HG02885 (cell line): ENCODE results near the gene YTHDC2.

Experiments used
- ATAC-seq: cut with Tn5 transposase; IDR thresholded peaks from one replicate; pipeline ENCODE4 v1.9.1; 2021; ENCODE audit warnings: mild to moderate bottlenecking; ENCODE audit not compliant: unreplicated experiment, poor library complexity

Gene YTHDC2

GRCh38 chr5:113513384-113514288, at the start of gene YTHDC2:
Gene YTHDC2, plus strand, starts transcription at chr5:113513694. Its CDS starts 202 bp downstream, at chr5:113513896.
- peak; percentile 98 for ATAC-seq

DNA sequence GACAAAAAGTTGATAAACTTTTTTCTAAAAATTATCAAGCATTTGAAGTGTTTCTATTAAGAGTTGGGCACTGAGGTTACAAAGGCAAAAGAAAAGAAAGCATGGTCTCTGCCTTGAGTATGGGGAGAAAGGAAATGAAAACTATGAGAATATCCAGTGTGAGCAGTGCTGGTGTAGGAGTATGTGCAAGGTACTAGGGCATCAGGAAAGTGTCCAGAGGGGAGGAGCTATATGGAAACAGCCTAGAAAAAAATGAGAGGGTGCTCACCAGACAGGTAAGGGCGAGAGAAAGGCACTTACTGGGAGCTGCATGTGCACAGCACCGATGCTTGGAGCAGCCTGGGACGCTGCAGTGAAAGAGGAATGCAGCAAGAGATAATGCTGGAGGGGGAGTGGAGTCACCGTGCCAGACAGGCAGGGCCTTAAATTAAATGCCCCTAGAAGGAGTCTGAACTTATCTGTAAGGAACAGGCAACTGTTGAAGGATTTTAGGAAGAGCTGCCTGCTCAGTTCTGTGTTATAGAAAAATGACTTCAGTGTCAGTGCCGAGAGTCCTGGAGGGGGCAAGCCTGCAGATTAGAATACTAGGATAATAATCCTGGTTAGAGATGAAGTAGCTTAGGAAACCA, 39.3 kb upstream of the YTHDC2 start:
- no peak for ATAC-seq

- no peak for ATAC-seq
Measured at GRCh38 chr5:113478691-113479090, 34.8 kb upstream of the YTHDC2 start.

DNA sequence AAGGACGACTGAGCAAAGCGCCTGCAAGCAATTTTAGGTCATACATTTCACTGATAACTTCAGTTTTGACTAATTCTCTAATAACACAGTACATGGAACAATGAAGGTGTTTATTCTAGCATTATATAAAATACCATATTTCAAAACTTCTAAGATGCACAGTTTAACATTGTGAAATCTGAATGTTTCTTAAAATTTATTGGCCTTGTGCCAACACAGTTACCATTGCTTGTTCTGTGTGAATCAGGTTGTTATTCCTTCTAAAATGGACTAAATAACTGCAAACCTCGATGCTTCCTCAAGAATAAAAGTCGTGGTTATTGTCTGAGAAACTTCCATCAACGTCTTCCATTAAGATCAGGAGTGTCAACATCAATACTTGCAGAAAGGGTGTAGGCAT, 33.3 kb upstream of the YTHDC2 start:
- ATAC-seq: no peak

DNA sequence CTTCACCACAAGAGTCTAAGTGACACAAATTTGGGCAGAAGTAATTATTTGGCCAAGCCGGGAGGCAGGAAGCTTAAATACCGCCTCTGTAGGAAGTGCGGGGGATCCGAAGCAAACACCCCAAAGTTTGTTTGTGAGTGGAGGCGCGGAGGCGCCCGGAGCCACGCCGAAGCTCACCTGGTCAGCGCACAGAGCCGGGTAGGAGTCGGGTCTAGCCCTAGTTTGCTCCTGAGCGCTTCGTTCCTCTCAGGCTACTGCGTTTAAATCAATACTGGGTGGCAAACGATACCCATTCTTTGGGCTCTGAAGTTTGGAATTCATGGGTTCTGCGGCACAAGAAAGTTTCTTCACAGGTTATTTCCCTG, 26.1 kb upstream of the YTHDC2 start:
- ATAC-seq: no peak

DNA sequence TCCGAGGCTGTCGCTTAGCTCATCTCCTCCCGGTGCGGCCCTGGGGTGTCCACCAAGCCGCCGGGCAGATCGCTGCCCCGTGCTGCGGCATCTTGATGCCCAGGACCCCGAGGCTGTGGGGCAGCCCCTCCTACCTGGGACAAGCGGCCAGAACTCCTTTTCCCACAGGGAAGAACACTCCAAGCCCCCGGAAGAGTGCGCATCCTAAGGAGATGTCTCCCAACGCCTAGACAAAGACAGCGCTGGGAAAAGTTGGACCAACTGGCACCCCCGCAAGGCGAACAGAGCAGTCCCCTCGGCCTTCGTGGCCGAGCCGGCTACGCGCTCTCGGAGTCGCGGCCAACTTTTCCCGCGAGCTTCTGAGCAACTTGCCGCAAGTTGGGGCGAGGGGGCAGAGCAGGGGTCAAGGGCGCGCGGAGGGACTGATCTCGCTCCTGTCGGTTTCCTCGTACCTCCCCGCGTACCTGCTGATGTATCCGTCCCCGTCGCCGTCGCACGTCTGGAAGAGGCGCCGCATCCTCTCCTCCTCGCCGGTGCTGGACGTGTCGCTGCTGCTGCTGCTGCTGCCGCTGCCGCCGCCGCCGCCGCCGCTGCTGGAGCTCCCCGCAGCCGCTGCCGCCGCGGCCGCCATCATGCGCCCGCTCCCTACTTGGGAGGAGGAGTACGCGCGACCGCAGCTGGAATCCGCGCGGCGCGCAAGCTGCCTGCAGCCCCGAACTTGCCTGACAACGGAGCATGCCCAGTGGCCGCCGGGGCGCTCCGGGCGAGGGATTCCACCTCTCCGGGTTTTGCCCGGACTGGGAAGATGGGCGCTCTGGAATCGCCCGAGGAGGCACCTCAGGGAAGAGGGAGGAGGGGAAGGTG, 25.5 kb upstream of the YTHDC2 start, which contains the start of gene MCC:
MCC (minus strand) TSS at position 673 of the 864 bp plus-strand sequence.
- ATAC-seq: peak; percentile 46

- peak; percentile 3 for ATAC-seq
Measured at GRCh38 chr5:113488645-113489184, 24.8 kb upstream of the YTHDC2 start.

GRCh38 chr5:113489299-113489698, 24.2 kb upstream of the YTHDC2 start:
- ATAC-seq: peak; percentile 62

DNA sequence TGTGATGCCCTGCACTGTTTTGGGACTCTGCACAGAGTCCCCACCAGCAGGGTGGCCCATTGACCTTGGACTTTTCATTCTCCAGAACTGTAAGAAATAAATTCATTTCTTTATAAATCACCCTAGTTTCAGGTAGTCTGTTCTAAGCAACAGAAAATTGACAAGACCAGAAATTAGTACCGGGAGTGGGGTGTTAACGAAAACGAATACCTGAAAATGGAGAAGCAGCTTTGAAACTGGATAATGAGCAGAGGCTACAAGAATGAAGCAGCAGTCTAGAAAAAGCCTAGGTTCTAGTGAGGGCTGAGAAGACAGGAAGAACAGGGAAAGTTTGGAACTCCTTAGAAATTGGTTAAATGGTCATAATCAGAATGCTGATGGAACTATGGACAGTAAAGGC, 23.2 kb upstream of the YTHDC2 start:
- no peak for ATAC-seq

GRCh38 chr5:113491022-113491421, 22.5 kb upstream of the YTHDC2 start:
- no peak for ATAC-seq

DNA sequence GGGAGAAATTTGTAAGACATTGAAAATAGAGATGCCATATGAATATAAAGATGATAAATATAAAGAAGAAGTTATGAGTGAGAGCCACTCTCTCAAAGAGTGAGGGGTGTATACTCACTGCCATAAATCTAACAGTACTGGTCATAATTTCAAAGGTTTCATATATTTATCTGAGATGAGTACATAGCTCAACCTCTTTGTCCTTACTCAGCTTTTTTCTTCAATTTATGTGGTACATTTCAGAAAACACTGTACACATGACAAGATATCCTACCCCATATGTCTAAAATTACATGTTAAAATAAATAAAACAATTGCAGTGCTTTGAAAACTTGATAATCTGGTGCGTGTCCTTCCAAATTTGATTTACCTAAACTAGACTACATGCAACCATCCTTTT, 20.0 kb upstream of the YTHDC2 start:
- no peak for ATAC-seq

- no peak for ATAC-seq
Measured at GRCh38 chr5:113495422-113495841, 18.1 kb upstream of the YTHDC2 start.

DNA sequence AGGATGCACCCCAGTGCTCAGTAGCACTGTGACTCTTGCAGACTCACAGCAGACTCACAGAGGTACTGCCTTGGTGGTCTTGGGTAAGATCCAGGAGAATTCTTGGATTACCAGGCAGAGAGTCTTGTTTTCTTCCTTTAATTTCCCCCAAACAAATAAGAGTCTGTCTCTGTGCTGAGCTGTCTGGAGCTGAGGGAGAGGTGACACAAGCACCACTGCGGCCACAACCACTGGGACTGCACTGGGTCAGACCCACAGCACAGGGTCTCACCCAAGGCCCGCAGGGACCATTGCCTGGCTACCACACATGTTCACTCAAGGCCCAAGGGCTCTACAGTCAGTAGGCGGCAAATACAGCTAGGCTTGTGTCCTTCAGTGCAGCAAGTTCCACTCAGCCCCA, 11.4 kb upstream of the YTHDC2 start:
- ATAC-seq: no peak

DNA sequence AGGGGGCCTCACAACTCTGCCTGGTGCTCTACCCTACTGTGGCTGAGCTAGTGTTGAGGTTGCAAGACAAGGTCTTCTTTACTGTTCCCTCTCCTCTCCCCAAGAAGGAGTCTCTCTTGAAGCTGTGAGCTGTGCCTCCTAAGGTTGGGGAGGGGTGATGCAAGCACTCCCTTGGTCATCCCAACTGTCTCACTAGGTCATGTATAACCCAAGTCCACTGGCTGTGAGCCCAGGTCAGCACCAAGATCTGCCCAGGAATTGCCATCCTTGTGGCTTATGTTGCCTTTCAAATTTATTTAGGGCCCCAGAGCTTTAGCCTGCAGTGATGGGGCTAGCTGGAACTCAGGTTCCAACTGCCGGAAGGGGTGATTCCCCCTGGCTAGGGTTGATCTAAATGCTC, 10.3 kb upstream of the YTHDC2 start:
- no peak for ATAC-seq

DNA sequence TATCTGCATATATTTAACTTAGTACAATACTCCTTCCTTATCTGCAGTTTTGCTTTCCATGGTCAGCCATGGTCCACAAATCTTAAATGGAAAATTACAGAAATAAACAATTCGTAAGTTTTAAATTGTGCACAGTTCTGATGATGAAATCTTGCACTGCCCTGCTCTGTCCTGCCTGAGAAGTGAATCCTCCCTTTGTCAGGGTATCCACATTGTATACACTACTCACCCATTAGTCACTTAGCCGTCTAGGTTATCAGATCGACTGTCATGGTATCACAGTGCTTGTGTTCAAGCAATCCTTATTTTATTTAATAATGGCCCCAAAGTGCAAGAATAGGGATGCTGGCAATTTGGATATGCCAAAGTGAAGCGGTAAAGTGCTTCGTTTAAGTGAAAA, 8.3 kb upstream of the YTHDC2 start:
- ATAC-seq: no peak

- ATAC-seq: no peak
Measured at GRCh38 chr5:113507601-113508000, 5.9 kb upstream of the YTHDC2 start.

DNA sequence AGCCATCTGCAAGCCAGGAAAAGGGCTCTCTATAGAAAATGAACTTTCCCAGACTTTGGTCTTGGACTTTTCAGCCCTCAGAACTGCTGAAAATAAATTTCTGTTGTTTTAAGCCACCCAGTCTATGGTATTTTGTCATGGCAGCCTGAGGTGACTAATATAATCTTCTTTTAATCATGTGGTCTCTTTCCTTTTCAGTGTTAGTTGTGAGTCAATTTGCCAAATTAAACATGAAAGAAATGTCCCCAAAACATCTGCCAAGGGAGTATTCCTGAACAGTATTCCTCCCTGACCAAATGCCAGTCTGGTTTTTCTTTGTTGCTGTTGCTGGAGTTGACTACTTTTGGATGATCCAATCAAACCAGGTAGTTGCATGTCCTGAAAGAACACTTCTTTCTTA, 4.7 kb upstream of the YTHDC2 start:
- ATAC-seq: no peak

DNA sequence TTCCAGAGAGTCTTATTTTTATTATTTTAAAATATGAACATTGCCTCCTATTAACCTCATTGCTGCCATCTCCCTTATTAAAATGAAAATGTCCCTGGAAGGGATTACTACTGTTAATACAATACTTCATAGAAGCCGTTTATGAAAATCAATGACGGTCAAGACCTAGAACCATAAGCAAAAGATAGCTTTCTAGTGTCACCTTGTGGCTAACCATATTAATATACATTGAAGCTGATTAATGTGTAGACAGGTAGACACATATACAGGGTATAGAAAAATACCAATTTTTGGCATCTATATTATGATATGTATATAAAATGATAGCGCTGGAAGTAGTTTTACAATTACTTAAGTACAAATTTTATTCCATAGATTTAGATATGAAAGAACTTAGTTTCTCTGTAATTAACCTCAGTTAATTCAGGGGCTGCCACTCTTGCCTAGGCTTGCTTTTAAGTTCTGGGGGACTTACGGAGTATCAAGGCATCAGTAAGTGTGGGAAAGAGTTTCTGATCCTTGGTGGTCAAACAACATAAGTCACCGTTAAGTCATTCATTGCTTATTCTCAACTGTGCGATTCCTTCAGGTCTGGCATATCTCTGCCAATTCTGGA, 2.5 kb upstream of the YTHDC2 start:
- ATAC-seq: peak; percentile 19

GRCh38 chr5:113512341-113512740, 1.2 kb upstream of the YTHDC2 start:
- ATAC-seq: no peak

GRCh38 chr5:113514289-113514635, 768 bp downstream of the YTHDC2 start:
- no peak for ATAC-seq
